Stomach (tissue), 4 donors: Measurements from ENCODE around the gene ENKD1.

Source experiments
- POLR2A ChIP-seq, 4 donors: fragments of 450-650 bp; IDR thresholded peaks; one replicate each; pipeline ENCODE4 v1.6.1; 2016; ENCODE audit warnings: antibody characterized with exemption in 4 of 4, control low read depth in 2 of 4, mild to moderate bottlenecking in 1 of 4, moderate library complexity in 1 of 4
- TF ChIP-seq, protein P1 (sequence below), 7 experiments: fragments of 450-650 bp in 4 of 7; fragments of 200-600 bp in 3 of 7; sonication (generic) in 3 of 7; IDR thresholded peaks; one replicate each; pipeline ENCODE4 v1.5.1; 2016 to 2019; ENCODE audit warnings: antibody characterized with exemption in 7 of 7, control low read depth in 2 of 7, mild to moderate bottlenecking in 1 of 7

GRCh38 chr16:67699265-67699664 is 32.7 kb upstream of the ENKD1 start:
- TF ChIP-seq, protein P1, sequence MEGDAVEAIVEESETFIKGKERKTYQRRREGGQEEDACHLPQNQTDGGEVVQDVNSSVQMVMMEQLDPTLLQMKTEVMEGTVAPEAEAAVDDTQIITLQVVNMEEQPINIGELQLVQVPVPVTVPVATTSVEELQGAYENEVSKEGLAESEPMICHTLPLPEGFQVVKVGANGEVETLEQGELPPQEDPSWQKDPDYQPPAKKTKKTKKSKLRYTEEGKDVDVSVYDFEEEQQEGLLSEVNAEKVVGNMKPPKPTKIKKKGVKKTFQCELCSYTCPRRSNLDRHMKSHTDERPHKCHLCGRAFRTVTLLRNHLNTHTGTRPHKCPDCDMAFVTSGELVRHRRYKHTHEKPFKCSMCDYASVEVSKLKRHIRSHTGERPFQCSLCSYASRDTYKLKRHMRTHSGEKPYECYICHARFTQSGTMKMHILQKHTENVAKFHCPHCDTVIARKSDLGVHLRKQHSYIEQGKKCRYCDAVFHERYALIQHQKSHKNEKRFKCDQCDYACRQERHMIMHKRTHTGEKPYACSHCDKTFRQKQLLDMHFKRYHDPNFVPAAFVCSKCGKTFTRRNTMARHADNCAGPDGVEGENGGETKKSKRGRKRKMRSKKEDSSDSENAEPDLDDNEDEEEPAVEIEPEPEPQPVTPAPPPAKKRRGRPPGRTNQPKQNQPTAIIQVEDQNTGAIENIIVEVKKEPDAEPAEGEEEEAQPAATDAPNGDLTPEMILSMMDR (IDR thresholded peaks at IDR 0.05), result no peak
- TF ChIP-seq POLR2A (IDR thresholded peaks at IDR 0.05), result no peak
